ENCODE measurements around the gene CRAMP1. TPM values are rescaled to one million over a fixed set of nuclear protein-coding genes. Genes with fewer than 3 reads are reported as not detected.

Gene CRAMP1
- total RNA-seq, 1 donor from 2014 or later: 10.7 TPM

DNA sequence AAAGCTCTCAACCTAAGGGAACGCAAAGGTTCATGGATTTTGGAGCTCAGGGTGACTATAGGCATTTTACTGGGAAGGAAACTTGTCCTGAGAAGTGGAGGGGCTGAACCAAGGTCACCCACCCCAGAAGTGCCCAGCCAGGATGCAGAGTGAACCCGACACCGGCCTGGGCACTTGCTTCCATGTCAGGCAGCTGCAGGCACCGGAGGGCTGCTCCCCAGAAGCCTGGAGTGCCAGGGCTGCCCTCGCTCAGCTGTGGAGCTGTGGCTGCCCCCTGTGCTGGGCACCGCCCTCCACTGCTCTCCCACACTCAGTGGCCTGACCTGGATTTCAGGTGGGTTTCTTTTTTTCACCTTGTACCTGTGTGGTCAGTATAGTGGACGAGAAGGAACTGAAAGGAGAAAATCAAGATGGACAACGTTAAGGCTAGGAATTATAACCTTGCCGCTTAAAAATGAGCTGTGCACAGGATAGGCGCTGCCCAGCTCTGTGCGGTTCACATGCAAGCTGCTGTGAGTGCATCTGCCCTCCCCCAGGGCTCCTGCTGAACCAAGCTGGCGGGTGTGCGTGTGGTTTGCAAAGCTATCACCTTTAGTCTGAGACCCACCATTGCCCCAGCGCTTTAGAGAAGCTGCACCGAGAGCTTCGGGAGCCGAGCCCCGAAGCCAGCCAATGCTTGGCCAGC lies 96.1 kb downstream of the CRAMP1 start:
- no peaks in the 10 kb centered on the region for H3K27me3 ChIP-seq (ENCODE audit: control insufficient read depth, insufficient read depth, low read length)
- DNase-seq (ENCODE audit: low read depth): no peak
- no peak for TF ChIP-seq CTCF (IDR thresholded peaks at IDR 0.05; ENCODE audit: insufficient read depth, low read length, poor library complexity, severe bottlenecking)
- no peak overlapping the region for H3K4me3 ChIP-seq (ENCODE audit: low read depth, low read length)
- H3K36me3 ChIP-seq (ENCODE audit: control insufficient read depth, insufficient read depth, low read length): no peaks in the 10 kb centered on the region

- no peak for DNase-seq (ENCODE audit: low read depth)
- no peak for TF ChIP-seq CTCF (IDR thresholded peaks at IDR 0.05; ENCODE audit: insufficient read depth, low read length, poor library complexity, severe bottlenecking)
- no peaks in the 10 kb centered on the region for H3K36me3 ChIP-seq (ENCODE audit: control insufficient read depth, insufficient read depth, low read length)
- no peaks in the 10 kb centered on the region for H3K27me3 ChIP-seq (ENCODE audit: control insufficient read depth, insufficient read depth, low read length)
- no peak overlapping the region for H3K4me3 ChIP-seq (ENCODE audit: low read depth, low read length)
Observed at GRCh38 chr16:1708768-1709180, 96.6 kb downstream of the CRAMP1 start.

- no peak for DNase-seq (ENCODE audit: low read depth)
- H3K27me3 ChIP-seq (ENCODE audit: control insufficient read depth, insufficient read depth, low read length): no peaks in the 10 kb centered on the region
- H3K36me3 ChIP-seq (ENCODE audit: control insufficient read depth, insufficient read depth, low read length): no peaks in the 10 kb centered on the region
- H3K4me3 ChIP-seq (ENCODE audit: low read depth, low read length): no peak overlapping the region
- no peak for TF ChIP-seq CTCF (IDR thresholded peaks at IDR 0.05; ENCODE audit: insufficient read depth, low read length, poor library complexity, severe bottlenecking)
Observed at GRCh38 chr16:1709356-1709755, 97.2 kb downstream of the CRAMP1 start.

- Histone ChIP-seq H3K36me3 (ENCODE audit: control insufficient read depth, insufficient read depth, low read length) (no peaks in the 10 kb centered on the region), H3K4me3 (ENCODE audit: low read depth, low read length) (no peak overlapping the region), H3K27me3 (ENCODE audit: control insufficient read depth, insufficient read depth, low read length) (no peaks in the 10 kb centered on the region)
- no peak for TF ChIP-seq CTCF (IDR thresholded peaks at IDR 0.05; ENCODE audit: insufficient read depth, low read length, poor library complexity, severe bottlenecking)
- DNase-seq (ENCODE audit: low read depth): no peak
Observed at GRCh38 chr16:1710811-1711507, 98.8 kb downstream of the CRAMP1 start.

DNA sequence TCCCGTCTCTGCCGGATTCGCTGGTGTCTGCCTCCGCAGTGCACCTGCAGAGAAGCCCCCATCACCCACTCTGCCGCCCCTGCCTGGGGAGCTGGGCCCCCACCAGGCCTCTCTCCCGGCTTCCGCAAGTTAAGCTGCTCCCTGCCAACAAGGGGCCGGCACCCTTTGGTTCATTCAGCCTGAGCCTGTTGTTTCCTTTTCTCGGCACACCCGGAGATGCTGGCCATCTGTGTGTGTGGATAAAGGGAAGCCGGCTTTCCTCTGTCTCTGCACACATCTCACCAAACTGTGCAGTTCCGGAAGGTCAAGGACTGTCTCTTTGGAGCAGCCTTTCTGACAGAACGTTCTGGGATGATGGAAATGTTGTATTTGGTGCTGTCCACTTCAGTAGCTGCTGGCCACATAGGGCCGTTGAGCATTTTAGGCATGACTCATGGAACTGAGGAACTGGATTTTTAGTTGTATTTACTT lies 100.7 kb downstream of the CRAMP1 start:
- DNase-seq (ENCODE audit: low read depth): no peak
- Histone ChIP-seq H3K27me3 (ENCODE audit: control insufficient read depth, insufficient read depth, low read length) (no peaks in the 10 kb centered on the region), H3K36me3 (ENCODE audit: control insufficient read depth, insufficient read depth, low read length) (no peaks in the 10 kb centered on the region), H3K4me3 (ENCODE audit: low read depth, low read length) (no peak overlapping the region)
- TF ChIP-seq CTCF (IDR thresholded peaks at IDR 0.05; ENCODE audit: insufficient read depth, low read length, poor library complexity, severe bottlenecking): no peak

Measured in kidney epithelial cell (primary cell).